B cell (primary cell): ENCODE measurements around the gene SHOX. TPM values are rescaled to one million over a fixed set of nuclear protein-coding genes. Genes with fewer than 3 reads are reported as not detected.

Experiments
- ATAC-seq: fragments of 200-7000 bp; cut with Tn5 transposase; one replicate; pipeline ENCODE4 v1.10.0; 2021; ENCODE audit warnings: low read depth, mild to moderate bottlenecking, moderate number of reproducible peaks, moderate library complexity
- CTCF ChIA-PET: fragments of 350-600 bp; sonication (Branson Sonifier 250); formaldehyde crosslinking; loops from one replicate; lab custom pipeline; 2021; ENCODE audit warnings: antibody characterized with exemption, inconsistent platforms; lab: Charles Lee
- POLR2A ChIA-PET: fragments of 350-600 bp; sonication (Branson Sonifier 250); formaldehyde crosslinking; loops from one replicate; lab custom pipeline; 2021; ENCODE audit warnings: antibody characterized with exemption; lab: Charles Lee
- DNase-seq: peaks from one replicate; pipeline ENCODE4 v3.0.0; 2013
- H2AFZ ChIP-seq: 2 replicates; pipeline ENCODE4 v1.6.1; 2012; ENCODE audit warnings: mild to moderate bottlenecking, low read depth, low read length; ENCODE audit not compliant: insufficient read depth, poor library complexity, severe bottlenecking
- H3K27ac ChIP-seq, 2 donors: 1 replicate in 1 of 2; 2 replicates in 1 of 2; pipeline ENCODE4 v1.5.1; 2012 to 2013; ENCODE audit warnings: low read length in 2 of 2, mild to moderate bottlenecking in 2 of 2, moderate library complexity in 1 of 2
- H3K27me3 ChIP-seq, 4 experiments: fragments of 200-600 bp in 1 of 4; sonication (generic) in 1 of 4; replicated peaks in 1 of 4; 1 replicate in 2 of 4; 2 replicates in 2 of 4; pipeline versions ENCODE4 v1.6.1 to v1.7.0; 2013 to 2016; ENCODE audit warnings: low read length in 3 of 4, mild to moderate bottlenecking in 2 of 4, mixed read lengths in 1 of 4, moderate library complexity in 1 of 4; ENCODE audit not compliant: insufficient read depth in 4 of 4, control insufficient read depth in 3 of 4; ENCODE audit errors: control extremely low read depth in 1 of 4
- H3K36me3 ChIP-seq, 2 experiments: replicated peaks in 1 of 2; 1 replicate in 1 of 2; 2 replicates in 1 of 2; pipeline versions ENCODE4 v1.6.1 to v1.7.1; 2013; ENCODE audit warnings: low read length in 1 of 2; ENCODE audit not compliant: insufficient read depth in 2 of 2, control insufficient read depth in 1 of 2; ENCODE audit errors: control extremely low read depth in 1 of 2, extremely low read depth in 1 of 2
- H3K4me1 ChIP-seq, 2 donors: fragments of 200-600 bp in 1 of 2; sonication (generic) in 1 of 2; 1 replicate in 1 of 2; 2 replicates in 1 of 2; pipeline versions ENCODE4 v1.5.1 to v1.6.1; 2013 to 2017; ENCODE audit warnings: low read length in 2 of 2; ENCODE audit not compliant: control insufficient read depth in 2 of 2, insufficient read depth in 2 of 2
- H3K4me2 ChIP-seq: replicated peaks from 2 replicates; pipeline ENCODE3; 2012; ENCODE audit warnings: mild to moderate bottlenecking, low read depth, low read length; ENCODE audit not compliant: poor library complexity, severe bottlenecking
- H3K4me3 ChIP-seq, 5 experiments: fragments of 200-600 bp in 1 of 5; sonication (generic) in 1 of 5; 1 replicate in 3 of 5; 2 replicates in 2 of 5; pipeline versions ENCODE4 v1.5.1 to v1.7.0; 2011 to 2016; ENCODE audit warnings: low read length in 4 of 5, mild to moderate bottlenecking in 4 of 5, low read depth in 2 of 5, control low read depth in 1 of 5, moderate library complexity in 1 of 5; ENCODE audit not compliant: insufficient read depth in 1 of 5; ENCODE audit errors: control extremely low read depth in 1 of 5, extremely low read depth in 1 of 5
- H3K79me2 ChIP-seq: fragments of 200-600 bp; sonication (generic); one replicate; pipeline ENCODE4 v1.6.0; 2016; ENCODE audit warnings: low read length; ENCODE audit not compliant: control insufficient read depth, insufficient read depth
- H3K9ac ChIP-seq: fragments of 200-600 bp; sonication (generic); 2 replicates; pipeline ENCODE4 v1.6.1; 2017; ENCODE audit warnings: mild to moderate bottlenecking, low read length, moderate library complexity
- H3K9me3 ChIP-seq, 3 donors: one replicate each; pipeline versions ENCODE4 v1.6.1 to v1.7.1; 2013; ENCODE audit warnings: low read length in 2 of 3; ENCODE audit not compliant: control insufficient read depth in 2 of 3, insufficient read depth in 1 of 3; ENCODE audit errors: control extremely low read depth in 1 of 3
- H4K20me1 ChIP-seq: 2 replicates; pipeline ENCODE4 v1.6.0; 2012; ENCODE audit warnings: mild to moderate bottlenecking, low read length; ENCODE audit not compliant: insufficient read depth, control insufficient read depth, poor library complexity, severe bottlenecking
- H3K27ac Mint-ChIP-seq: one replicate; pipeline ENCODE4 v1.8.0; 2021; ENCODE audit warnings: mixed read lengths
- H3K27me3 Mint-ChIP-seq: one replicate; pipeline ENCODE4 v1.8.0; 2021; ENCODE audit warnings: mixed read lengths
- H3K4me1 Mint-ChIP-seq: one replicate; pipeline ENCODE4 v1.8.0; 2021; ENCODE audit warnings: mixed read lengths
- H3K4me3 Mint-ChIP-seq: one replicate; pipeline ENCODE4 v1.8.0; 2021; ENCODE audit warnings: mixed read lengths
- H3K9me3 Mint-ChIP-seq: one replicate; pipeline ENCODE4 v1.8.0; 2022; ENCODE audit warnings: mixed read lengths; ENCODE audit not compliant: insufficient read depth
- EZH2 ChIP-seq: IDR thresholded peaks from 2 replicates; pipeline ENCODE4 v1.6.1; 2012; ENCODE audit warnings: borderline replicate concordance, low read depth, mild to moderate bottlenecking, moderate library complexity, low read length; ENCODE audit not compliant: insufficient read depth, poor library complexity, severe bottlenecking
- WGBS: methylation state at CpG from one replicate; pipeline ENCODE4 v1.1.5; 2013; ENCODE audit warnings: missing lambda C conversion rate; ENCODE audit not compliant: insufficient coverage; 5-methylcytosine and 5-hydroxymethylcytosine counted together
- intact Hi-C: fragments of 100-400 bp; cut with micrococcal nuclease; formaldehyde crosslinking; loops from one replicate; pipeline ENCODE4 v1.10.0; 2022
- polyA plus RNA-seq: library from polyadenylated mRNA; depleted of rRNA; stranded (reverse); fragments of >200 nt; gene quantifications from 2 replicates; pipeline ENCODE4 v1.2.3, GENCODE V29; 2012
- total RNA-seq, 2 donors: library from RNA; stranded (reverse); fragments of 120-200 nt in 1 of 2; gene quantifications; 1 replicate in 1 of 2; 2 replicates in 1 of 2; pipeline versions ENCODE4 v1.2.3 to v1.2.4, GENCODE V29; 2013 to 2022
- TF ChIP-seq, protein P1 (sequence below): fragments of 200-600 bp; IDR thresholded peaks from one replicate; pipeline ENCODE4 v1.8.0; 2022; ENCODE audit warnings: antibody characterized with exemption, mild to moderate bottlenecking

The SHOX gene
- total and polyA plus RNA-seq, 2 donors (not counting 1 experiment from before 2014, with no cell fraction given) = not detected

GRCh38 chrX:644304-645281, 14.0 kb downstream of the SHOX start:
- TF ChIP-seq EZH2 = no peak
- TF ChIP-seq, protein P1, sequence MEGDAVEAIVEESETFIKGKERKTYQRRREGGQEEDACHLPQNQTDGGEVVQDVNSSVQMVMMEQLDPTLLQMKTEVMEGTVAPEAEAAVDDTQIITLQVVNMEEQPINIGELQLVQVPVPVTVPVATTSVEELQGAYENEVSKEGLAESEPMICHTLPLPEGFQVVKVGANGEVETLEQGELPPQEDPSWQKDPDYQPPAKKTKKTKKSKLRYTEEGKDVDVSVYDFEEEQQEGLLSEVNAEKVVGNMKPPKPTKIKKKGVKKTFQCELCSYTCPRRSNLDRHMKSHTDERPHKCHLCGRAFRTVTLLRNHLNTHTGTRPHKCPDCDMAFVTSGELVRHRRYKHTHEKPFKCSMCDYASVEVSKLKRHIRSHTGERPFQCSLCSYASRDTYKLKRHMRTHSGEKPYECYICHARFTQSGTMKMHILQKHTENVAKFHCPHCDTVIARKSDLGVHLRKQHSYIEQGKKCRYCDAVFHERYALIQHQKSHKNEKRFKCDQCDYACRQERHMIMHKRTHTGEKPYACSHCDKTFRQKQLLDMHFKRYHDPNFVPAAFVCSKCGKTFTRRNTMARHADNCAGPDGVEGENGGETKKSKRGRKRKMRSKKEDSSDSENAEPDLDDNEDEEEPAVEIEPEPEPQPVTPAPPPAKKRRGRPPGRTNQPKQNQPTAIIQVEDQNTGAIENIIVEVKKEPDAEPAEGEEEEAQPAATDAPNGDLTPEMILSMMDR = no peak
- Histone ChIP-seq H4K20me1 (no peaks in the 10 kb centered on the region), H3K4me1 (no peaks in the 10 kb centered on the region), H3K4me2 (no peak overlapping the region), H3K9me3 (no peaks in the 10 kb centered on the region), H3K79me2 (no peaks in the 10 kb centered on the region), H3K36me3 (no peaks in the 10 kb centered on the region), H3K4me3 (no peak overlapping the region), H3K27ac (no peak overlapping the region), H2AFZ (no peak overlapping the region), H3K9ac (no peak overlapping the region), H3K27me3 (peaks cover 0 to 18% (median 0%) of the 10 kb centered on the region in 4 experiments)
- ChIA-PET CTCF (no interaction called here), POLR2A (no interaction called here)
- Mint-ChIP-seq H3K4me1 (no peaks in the 10 kb centered on the region), H3K4me3 (no peak overlapping the region), H3K27ac (no peak overlapping the region), H3K27me3 (peaks cover 22% of the 10 kb centered on the region), H3K9me3 (no peaks in the 10 kb centered on the region)
- ATAC-seq = no peak
- no peak for DNase-seq
- intact Hi-C loops = no loop called here
- WGBS = 11% methylated on average over 87 of the region's 95 CpGs

DNA sequence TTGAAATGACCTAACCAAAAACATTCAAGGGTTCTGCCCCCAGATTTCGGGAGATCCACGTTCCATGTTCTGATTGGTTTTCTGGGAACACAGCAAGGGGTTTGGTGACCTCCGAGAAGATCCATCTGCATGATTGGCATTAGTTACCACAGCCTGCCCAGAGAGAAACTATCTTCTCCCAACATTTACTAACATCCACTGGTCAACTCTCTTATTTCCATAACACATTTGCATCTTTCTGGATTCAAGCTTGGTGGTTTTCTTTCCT, 15.6 kb downstream of the SHOX start:
- ChIA-PET CTCF (no interaction called here), POLR2A (no interaction called here)
- peaks cover 0 to 12% (median 0%) of the 10 kb centered on the region in 4 experiments for H3K27me3 ChIP-seq
- no peak overlapping the region for H3K4me3 ChIP-seq
- WGBS = 43% methylated on average over 3 of the region's 3 CpGs
- no peaks in the 10 kb centered on the region for H3K4me1 ChIP-seq
- H3K36me3 ChIP-seq = no peaks in the 10 kb centered on the region
- no peak overlapping the region for H3K9ac ChIP-seq
- H3K27ac Mint-ChIP-seq = no peak overlapping the region
- TF ChIP-seq, protein P1 = no peak
- no peak for TF ChIP-seq EZH2
- no peaks in the 10 kb centered on the region for H3K4me1 Mint-ChIP-seq
- H3K27me3 Mint-ChIP-seq = peaks cover 12% of the 10 kb centered on the region
- DNase-seq (no peak), ATAC-seq (no peak)
- H4K20me1 ChIP-seq = no peaks in the 10 kb centered on the region
- intact Hi-C loops = no loop called here
- H3K9me3 ChIP-seq = no peaks in the 10 kb centered on the region
- H2AFZ ChIP-seq = no peak overlapping the region
- H3K4me2 ChIP-seq = no peak overlapping the region
- no peak overlapping the region for H3K4me3 Mint-ChIP-seq
- no peak overlapping the region for H3K27ac ChIP-seq
- H3K79me2 ChIP-seq = no peaks in the 10 kb centered on the region
- no peaks in the 10 kb centered on the region for H3K9me3 Mint-ChIP-seq
